CD4-positive, alpha-beta memory T cell (primary cell): Measurements from ENCODE around the gene PLXND1. TPM values are rescaled to one million over a fixed set of nuclear protein-coding genes. Genes with fewer than 3 reads are reported as not detected.
A peak's percentile ranks its signal among the peaks of the same experiment; 100 is the strongest.

Experiments
- CTCF ChIA-PET: fragments of 350-600 bp; sonication (Branson Sonifier 250); formaldehyde crosslinking; loops from one replicate; lab custom pipeline; 2021; ENCODE audit warnings: inconsistent platforms; ENCODE audit not compliant: partially characterized antibody; lab: Charles Lee
- POLR2A ChIA-PET: fragments of 350-600 bp; sonication (Branson Sonifier 250); formaldehyde crosslinking; loops from one replicate; lab custom pipeline; 2021; ENCODE audit not compliant: partially characterized antibody; lab: Charles Lee
- DNase-seq, 5 donors: peaks; one replicate each; pipeline versions ENCODE4 v3.0.0 to v3.0.0-alpha.2; 2020 to 2022; ENCODE audit warnings: mixed read lengths in 1 of 5
- H3K27ac ChIP-seq: one replicate; pipeline ENCODE4 v1.7.0; 2013; ENCODE audit warnings: low read depth, low read length
- H3K27me3 ChIP-seq: 2 replicates; pipeline ENCODE4 v1.7.0; 2013; ENCODE audit warnings: mild to moderate bottlenecking, low read length, moderate library complexity; ENCODE audit not compliant: insufficient read depth
- H3K36me3 ChIP-seq: 2 replicates; pipeline ENCODE4 v1.7.0; 2013; ENCODE audit warnings: mild to moderate bottlenecking, low read length, moderate library complexity; ENCODE audit not compliant: insufficient read depth
- H3K4me1 ChIP-seq: 2 replicates; pipeline ENCODE4 v1.7.0; 2013; ENCODE audit warnings: mild to moderate bottlenecking, low read length, moderate library complexity; ENCODE audit not compliant: insufficient read depth
- H3K4me3 ChIP-seq, 2 donors: one replicate each; pipeline ENCODE4 v1.7.0; 2013; ENCODE audit warnings: low read length in 2 of 2, mild to moderate bottlenecking in 1 of 2
- H3K9me3 ChIP-seq, 2 donors: one replicate each; pipeline ENCODE4 v1.7.0; 2013; ENCODE audit warnings: low read length in 2 of 2, control low read depth in 1 of 2; ENCODE audit not compliant: control insufficient read depth in 1 of 2
- H3K27ac Mint-ChIP-seq, 7 donors: one replicate each; pipeline ENCODE4 v1.8.0; 2020 to 2021; ENCODE audit warnings: mixed read lengths in 7 of 7, mild to moderate bottlenecking in 6 of 7, inconsistent platforms in 3 of 7, moderate library complexity in 3 of 7
- H3K27me3 Mint-ChIP-seq, 2 donors: one replicate each; pipeline ENCODE4 v1.8.0; 2020 to 2021; ENCODE audit warnings: mixed read lengths in 2 of 2
- H3K36me3 Mint-ChIP-seq, 2 donors: one replicate each; pipeline ENCODE4 v1.8.0; 2020 to 2021; ENCODE audit warnings: mixed read lengths in 2 of 2, inconsistent platforms in 1 of 2, mild to moderate bottlenecking in 1 of 2
- H3K4me1 Mint-ChIP-seq, 4 donors: one replicate each; pipeline ENCODE4 v1.8.0; 2020 to 2021; ENCODE audit warnings: mixed read lengths in 4 of 4, mild to moderate bottlenecking in 1 of 4
- H3K4me3 Mint-ChIP-seq, 8 donors: one replicate each; pipeline ENCODE4 v1.8.0; 2020 to 2021; ENCODE audit warnings: mixed read lengths in 8 of 8, mild to moderate bottlenecking in 7 of 8, moderate library complexity in 6 of 8, inconsistent platforms in 3 of 8
- H3K9me3 Mint-ChIP-seq, 8 donors: one replicate each; pipeline ENCODE4 v1.8.0; 2020 to 2021; ENCODE audit warnings: mixed read lengths in 8 of 8, mild to moderate bottlenecking in 5 of 8, inconsistent platforms in 3 of 8, moderate library complexity in 1 of 8
- intact Hi-C: fragments of 100-400 bp; cut with micrococcal nuclease; formaldehyde crosslinking; loops from one replicate; pipeline ENCODE4 v1.15.1; 2023
- polyA plus RNA-seq, 2 donors: library from polyadenylated mRNA; unstranded; fragments of 300-500 nt; fragmentation: Illumina TruSeq; gene quantifications; one replicate each; pipeline ENCODE4 v1.2.3, GENCODE V29; 2021
- total RNA-seq, 2 experiments: library from RNA; stranded (reverse); gene quantifications; one replicate each; pipeline ENCODE4 v1.2.3, GENCODE V29; 2021

PLXND1 gene
- total and polyA plus RNA-seq, 4 experiments from 2014 or later: 0.03 to 72.5 (median 40.1) TPM

DNA sequence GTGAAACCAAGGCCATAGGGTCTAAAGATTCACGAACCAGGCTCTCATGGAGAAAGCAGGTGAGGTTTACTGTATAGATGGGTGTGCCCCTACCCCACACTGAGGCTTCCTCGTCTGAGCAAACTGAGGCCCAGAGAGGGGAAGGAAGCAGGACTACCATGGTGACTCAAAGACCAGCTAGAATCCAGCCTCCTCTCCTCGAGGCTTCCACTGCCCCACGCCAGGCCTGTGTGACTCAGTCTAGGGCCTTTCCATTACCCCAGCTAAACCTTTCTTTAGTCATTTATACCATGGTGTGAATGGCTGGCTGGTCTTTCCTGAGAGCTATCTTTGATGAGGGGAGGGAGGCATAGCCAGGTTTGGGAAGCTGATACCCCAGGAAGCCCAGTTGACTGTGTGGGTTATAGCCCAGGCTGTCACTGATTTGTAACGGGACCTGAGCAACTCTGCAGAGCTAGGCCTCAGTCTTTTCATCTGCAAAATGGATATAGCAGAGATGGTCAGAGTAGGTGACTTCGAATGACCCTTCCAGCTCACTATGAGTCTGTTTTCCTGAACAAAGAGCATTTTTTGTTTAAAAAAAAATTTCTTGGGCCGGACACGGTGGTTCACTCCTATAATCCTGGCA lies 81.0 kb downstream of the PLXND1 start:
- POLR2A ChIA-PET: no interaction called here
- H3K27me3 Mint-ChIP-seq: no peaks in the 10 kb centered on the region
- H3K4me1 Mint-ChIP-seq: no peaks in the 10 kb centered on the region
- H3K9me3 Mint-ChIP-seq: no peaks in the 10 kb centered on the region
- Histone ChIP-seq H3K27me3 (no peaks in the 10 kb centered on the region), H3K4me3 (no peak overlapping the region), H3K4me1 (no peaks in the 10 kb centered on the region), H3K9me3 (no peaks in the 10 kb centered on the region), H3K36me3 (no peaks in the 10 kb centered on the region), H3K27ac (no peak overlapping the region)
- H3K4me3 Mint-ChIP-seq: no peak overlapping the region
- CTCF ChIA-PET: no interaction called here
- DNase-seq: no peak
- H3K36me3 Mint-ChIP-seq: no peaks in the 10 kb centered on the region
- peak overlapping the region in 3 of 7 donors; percentile 10 to 42 (median 37) for H3K27ac Mint-ChIP-seq
- intact Hi-C loops: no loop called here

- Histone ChIP-seq H3K36me3 (no peaks in the 10 kb centered on the region), H3K4me1 (no peaks in the 10 kb centered on the region), H3K27ac (no peak overlapping the region), H3K27me3 (no peaks in the 10 kb centered on the region), H3K9me3 (no peaks in the 10 kb centered on the region), H3K4me3 (no peak overlapping the region)
- no peak overlapping the region for H3K4me3 Mint-ChIP-seq
- no peaks in the 10 kb centered on the region for H3K27me3 Mint-ChIP-seq
- no peaks in the 10 kb centered on the region for H3K4me1 Mint-ChIP-seq
- ChIA-PET POLR2A (no interaction called here), CTCF (no interaction called here)
- intact Hi-C loops: no loop called here
- no peaks in the 10 kb centered on the region for H3K36me3 Mint-ChIP-seq
- H3K9me3 Mint-ChIP-seq: no peaks in the 10 kb centered on the region
- DNase-seq: no peak
- H3K27ac Mint-ChIP-seq: peak overlapping the region in 2 of 7 donors; percentile 29 to 46
Observed at GRCh38 chr3:129524081-129524480, 82.4 kb downstream of the PLXND1 start.

DNA sequence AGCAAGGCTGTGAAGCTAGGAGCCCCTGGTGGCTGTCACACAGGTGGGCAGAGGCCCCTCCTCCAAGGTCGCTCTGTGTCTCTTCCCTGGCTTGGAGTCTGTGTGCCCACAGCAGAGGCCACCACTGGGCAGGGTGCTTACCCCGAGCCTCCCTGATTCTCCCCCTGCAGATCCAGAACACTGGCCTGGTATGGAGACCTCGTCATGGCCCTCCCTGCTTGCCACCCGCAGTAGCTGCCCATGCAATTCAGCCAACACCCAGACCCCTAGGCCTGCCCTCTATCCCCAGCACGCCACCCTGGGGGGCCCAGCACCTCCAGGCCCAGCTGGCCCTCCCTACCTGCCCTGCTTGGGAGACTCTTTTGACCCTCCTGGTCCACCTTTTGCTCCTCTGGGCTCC lies 83.5 kb downstream of the PLXND1 start:
- Histone ChIP-seq H3K9me3 (no peaks in the 10 kb centered on the region), H3K4me1 (no peaks in the 10 kb centered on the region), H3K4me3 (no peak overlapping the region), H3K27ac (no peak overlapping the region), H3K27me3 (no peaks in the 10 kb centered on the region), H3K36me3 (no peaks in the 10 kb centered on the region)
- Mint-ChIP-seq H3K27me3 (no peaks in the 10 kb centered on the region), H3K4me1 (no peaks in the 10 kb centered on the region), H3K27ac (peak overlapping the region in 2 of 7 donors; percentile 38 to 67), H3K36me3 (no peaks in the 10 kb centered on the region), H3K4me3 (no peak overlapping the region), H3K9me3 (no peaks in the 10 kb centered on the region)
- intact Hi-C loops: no loop called here
- CTCF ChIA-PET: no interaction called here
- no peak for DNase-seq
- POLR2A ChIA-PET: interaction anchor here (1.5 kb wide), 1 partner anchor 54 kb away, joined by 4 read pairs; no protein-coding TSS in a partner anchor

DNA sequence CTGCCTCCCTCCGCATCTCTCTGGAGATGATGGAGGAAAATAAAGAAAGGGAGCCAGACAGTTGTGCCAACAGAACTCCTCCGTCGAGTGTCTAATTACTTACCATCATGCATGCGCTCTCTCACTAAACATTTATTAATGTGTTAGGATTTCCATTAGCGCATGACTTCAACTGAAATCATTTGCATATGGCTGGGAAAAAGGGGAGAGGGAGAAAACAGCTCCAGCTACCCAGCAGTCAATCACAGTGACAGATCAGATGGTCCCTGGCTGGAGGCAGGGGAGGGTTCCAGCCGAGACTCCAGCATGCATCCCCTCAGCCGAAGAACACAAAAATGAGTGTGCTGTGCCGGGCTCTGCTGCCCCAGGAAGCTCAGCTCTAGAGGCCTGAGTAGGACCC lies 84.9 kb downstream of the PLXND1 start:
- no peak for DNase-seq
- no peaks in the 10 kb centered on the region for H3K4me1 ChIP-seq
- no peak overlapping the region for H3K27ac ChIP-seq
- ChIA-PET CTCF (no interaction called here), POLR2A (no interaction called here)
- H3K9me3 Mint-ChIP-seq: no peaks in the 10 kb centered on the region
- H3K27ac Mint-ChIP-seq: no peak overlapping the region
- H3K4me3 ChIP-seq: no peak overlapping the region
- no peak overlapping the region for H3K4me3 Mint-ChIP-seq
- peaks cover 0 to 8% of the 10 kb centered on the region in 2 donors for H3K36me3 Mint-ChIP-seq
- no peaks in the 10 kb centered on the region for H3K27me3 Mint-ChIP-seq
- H3K9me3 ChIP-seq: no peaks in the 10 kb centered on the region
- intact Hi-C loops: no loop called here
- H3K4me1 Mint-ChIP-seq: peaks cover 0 to 2% (median 0%) of the 10 kb centered on the region in 4 donors
- H3K27me3 ChIP-seq: no peaks in the 10 kb centered on the region
- no peaks in the 10 kb centered on the region for H3K36me3 ChIP-seq

- intact Hi-C loops: no loop called here
- no peaks in the 10 kb centered on the region for H3K27me3 Mint-ChIP-seq
- Histone ChIP-seq H3K9me3 (no peaks in the 10 kb centered on the region), H3K36me3 (no peaks in the 10 kb centered on the region), H3K27ac (no peak overlapping the region), H3K27me3 (no peaks in the 10 kb centered on the region), H3K4me1 (no peaks in the 10 kb centered on the region), H3K4me3 (no peak overlapping the region)
- H3K4me3 Mint-ChIP-seq: no peak overlapping the region
- no peak overlapping the region for H3K27ac Mint-ChIP-seq
- no peaks in the 10 kb centered on the region for H3K9me3 Mint-ChIP-seq
- peaks cover 0 to 2% (median 0%) of the 10 kb centered on the region in 4 donors for H3K4me1 Mint-ChIP-seq
- ChIA-PET CTCF (no interaction called here), POLR2A (no interaction called here)
- no peak for DNase-seq
- H3K36me3 Mint-ChIP-seq: peaks cover 3 to 14% of the 10 kb centered on the region in 2 donors
Observed at GRCh38 chr3:129520960-129521359, 85.5 kb downstream of the PLXND1 start.

GRCh38 chr3:129519896-129520715 lies 86.4 kb downstream of the PLXND1 start:
- H3K4me1 ChIP-seq: no peaks in the 10 kb centered on the region
- H3K27ac Mint-ChIP-seq: peak overlapping the region in 2 of 7 donors; percentile 42 to 51
- no peak for DNase-seq
- ChIA-PET POLR2A (no interaction called here), CTCF (no interaction called here)
- intact Hi-C loops: no loop called here
- H3K4me3 Mint-ChIP-seq: no peak overlapping the region
- H3K4me1 Mint-ChIP-seq: peaks cover 0 to 2% (median 0%) of the 10 kb centered on the region in 4 donors
- no peaks in the 10 kb centered on the region for H3K9me3 Mint-ChIP-seq
- no peaks in the 10 kb centered on the region for H3K27me3 Mint-ChIP-seq
- H3K27ac ChIP-seq: no peak overlapping the region
- no peaks in the 10 kb centered on the region for H3K9me3 ChIP-seq
- peaks cover 3 to 15% of the 10 kb centered on the region in 2 donors for H3K36me3 Mint-ChIP-seq
- H3K4me3 ChIP-seq: no peak overlapping the region
- H3K27me3 ChIP-seq: no peaks in the 10 kb centered on the region
- no peaks in the 10 kb centered on the region for H3K36me3 ChIP-seq

GRCh38 chr3:129519449-129519848 lies 87.0 kb downstream of the PLXND1 start:
- no peak for DNase-seq
- H3K27me3 ChIP-seq: no peaks in the 10 kb centered on the region
- H3K27ac ChIP-seq: no peak overlapping the region
- H3K9me3 ChIP-seq: no peaks in the 10 kb centered on the region
- no peaks in the 10 kb centered on the region for H3K36me3 ChIP-seq
- Mint-ChIP-seq H3K27me3 (no peaks in the 10 kb centered on the region), H3K36me3 (peaks cover 3 to 15% of the 10 kb centered on the region in 2 donors), H3K4me3 (no peak overlapping the region), H3K27ac (no peak overlapping the region), H3K9me3 (no peaks in the 10 kb centered on the region), H3K4me1 (peaks cover 0 to 2% (median 0%) of the 10 kb centered on the region in 4 donors)
- H3K4me1 ChIP-seq: no peaks in the 10 kb centered on the region
- no peak overlapping the region for H3K4me3 ChIP-seq
- intact Hi-C loops: no loop called here
- ChIA-PET POLR2A (no interaction called here), CTCF (no interaction called here)
